Progenitor cell of endocrine pancreas (in vitro differentiated cells): ENCODE measurements around the gene GNLY. TPM values are rescaled to one million over a fixed set of nuclear protein-coding genes. Genes with fewer than 3 reads are reported as not detected.

Source experiments
- DNase-seq: peaks from one replicate; pipeline ENCODE4 v3.0.0; 2021; ENCODE audit warnings: low spot score; ENCODE audit not compliant: unreplicated experiment
- H3K27ac Mint-ChIP-seq: 2 replicates; pipeline ENCODE4 v1.8.0; 2021; ENCODE audit warnings: mild to moderate bottlenecking, moderate library complexity, mixed read lengths
- H3K27me3 Mint-ChIP-seq: 2 replicates; pipeline ENCODE4 v1.8.0; 2021; ENCODE audit warnings: mixed read lengths
- H3K36me3 Mint-ChIP-seq: 2 replicates; pipeline ENCODE4 v1.8.0; 2022; ENCODE audit warnings: mixed read lengths; ENCODE audit not compliant: insufficient read depth
- H3K4me1 Mint-ChIP-seq: 2 replicates; pipeline ENCODE4 v1.8.0; 2021; ENCODE audit warnings: low read depth, mixed read lengths
- H3K4me3 Mint-ChIP-seq: 2 replicates; pipeline ENCODE4 v1.8.0; 2021; ENCODE audit warnings: low read depth, mild to moderate bottlenecking, moderate library complexity, mixed read lengths
- H3K9me3 Mint-ChIP-seq: 2 replicates; pipeline ENCODE4 v1.8.0; 2021; ENCODE audit warnings: low read depth, mixed read lengths
- CTCF ChIP-seq: fragments of 200-600 bp; sonication (generic); IDR thresholded peaks from one replicate; pipeline ENCODE4 v1.5.0; 2021; ENCODE audit warnings: antibody characterized with exemption, mild to moderate bottlenecking; ENCODE audit not compliant: unreplicated experiment
- total RNA-seq: library from RNA; stranded (reverse); gene quantifications from 2 replicates; pipeline ENCODE4 v1.2.1, GENCODE V29; 2021

GNLY gene
- total RNA-seq, 1 donor from 2014 or later: not detected

- peaks cover 23% of the 10 kb centered on the region for H3K27me3 Mint-ChIP-seq
- H3K4me1 Mint-ChIP-seq: no peaks in the 10 kb centered on the region
- DNase-seq: no peak
- H3K9me3 Mint-ChIP-seq: no peaks in the 10 kb centered on the region
- no peak for TF ChIP-seq CTCF
- no peak overlapping the region for H3K4me3 Mint-ChIP-seq
- H3K27ac Mint-ChIP-seq: no peak overlapping the region
- H3K36me3 Mint-ChIP-seq: no peaks in the 10 kb centered on the region
Measured at GRCh38 chr2:85734015-85734414, 39.9 kb downstream of the GNLY start.

GRCh38 chr2:85734942-85735608 is 40.9 kb downstream of the GNLY start:
- H3K4me3 Mint-ChIP-seq: no peak overlapping the region
- peaks cover 15% of the 10 kb centered on the region for H3K27me3 Mint-ChIP-seq
- no peaks in the 10 kb centered on the region for H3K36me3 Mint-ChIP-seq
- H3K4me1 Mint-ChIP-seq: no peaks in the 10 kb centered on the region
- no peaks in the 10 kb centered on the region for H3K9me3 Mint-ChIP-seq
- no peak overlapping the region for H3K27ac Mint-ChIP-seq
- no peak for DNase-seq
- no peak for TF ChIP-seq CTCF

- no peak overlapping the region for H3K27ac Mint-ChIP-seq
- DNase-seq: no peak
- H3K9me3 Mint-ChIP-seq: no peaks in the 10 kb centered on the region
- H3K4me1 Mint-ChIP-seq: no peaks in the 10 kb centered on the region
- H3K36me3 Mint-ChIP-seq: no peaks in the 10 kb centered on the region
- TF ChIP-seq CTCF: no peak
- H3K27me3 Mint-ChIP-seq: peaks cover 15% of the 10 kb centered on the region
- H3K4me3 Mint-ChIP-seq: no peak overlapping the region
Measured at GRCh38 chr2:85735691-85736090, 41.5 kb downstream of the GNLY start.

- DNase-seq: no peak
- no peak overlapping the region for H3K27ac Mint-ChIP-seq
- peaks cover 5% of the 10 kb centered on the region for H3K4me1 Mint-ChIP-seq
- no peak overlapping the region for H3K4me3 Mint-ChIP-seq
- no peak for TF ChIP-seq CTCF
- no peaks in the 10 kb centered on the region for H3K9me3 Mint-ChIP-seq
- H3K27me3 Mint-ChIP-seq: peaks cover 22% of the 10 kb centered on the region
- H3K36me3 Mint-ChIP-seq: no peaks in the 10 kb centered on the region
Measured at GRCh38 chr2:85736456-85737355, 42.5 kb downstream of the GNLY start.

- H3K36me3 Mint-ChIP-seq: no peaks in the 10 kb centered on the region
Measured at GRCh38 chr2:85737481-85737880, 43.3 kb downstream of the GNLY start.

More at GRCh38 chr2:85737481-85737880, 43.3 kb downstream of the GNLY start:
- no peak overlapping the region for H3K4me3 Mint-ChIP-seq
- peaks cover 13% of the 10 kb centered on the region for H3K4me1 Mint-ChIP-seq
- H3K27me3 Mint-ChIP-seq: peaks cover 22% of the 10 kb centered on the region
- no peak overlapping the region for H3K27ac Mint-ChIP-seq
- TF ChIP-seq CTCF: no peak
- DNase-seq: no peak
- no peaks in the 10 kb centered on the region for H3K9me3 Mint-ChIP-seq
